SU-DHL-6 (cell line): ENCODE data around the gene SCARB1.

Experiments used
- CTCF ChIP-seq: fragments of 200-600 bp; sonication (generic); IDR thresholded peaks from one replicate; pipeline ENCODE4 v1.5.1; 2017; ENCODE audit warnings: antibody characterized with exemption, mild to moderate bottlenecking, low read length, moderate library complexity; ENCODE audit not compliant: insufficient read depth, poor library complexity, severe bottlenecking
- EZH2phosphoT487 ChIP-seq: fragments of 200-600 bp; sonication (generic), shearing (Covaris generic); conservative IDR thresholded peaks from 2 replicates; pipeline ENCODE4 v1.6.1; 2018; ENCODE audit warnings: mild to moderate bottlenecking, antibody characterized with exemption, low read length, moderate library complexity, mixed read lengths

- TF ChIP-seq CTCF = no peak
- no peak for TF ChIP-seq EZH2phosphoT487
Measured at GRCh38 chr12:124746649-124747425, 116.8 kb downstream of the SCARB1 start.
